SHP77 treated with DMSO at 0.1 percent for 48 hours (cell line): Measurements from ENCODE around the gene USP54.
A peak's percentile ranks its signal among the peaks of the same experiment; 100 is the strongest.
"Not testable (repeated sequence)": the region's sequence is repeated elsewhere in the genome, so short reads cannot be mapped to it uniquely, and the experiment has no call there.

Experiments
- DNase-seq: peaks from one replicate; lab custom pipeline; 2025; lab: John Stamatoyannopoulos, UW

The USP54 gene, protein sequence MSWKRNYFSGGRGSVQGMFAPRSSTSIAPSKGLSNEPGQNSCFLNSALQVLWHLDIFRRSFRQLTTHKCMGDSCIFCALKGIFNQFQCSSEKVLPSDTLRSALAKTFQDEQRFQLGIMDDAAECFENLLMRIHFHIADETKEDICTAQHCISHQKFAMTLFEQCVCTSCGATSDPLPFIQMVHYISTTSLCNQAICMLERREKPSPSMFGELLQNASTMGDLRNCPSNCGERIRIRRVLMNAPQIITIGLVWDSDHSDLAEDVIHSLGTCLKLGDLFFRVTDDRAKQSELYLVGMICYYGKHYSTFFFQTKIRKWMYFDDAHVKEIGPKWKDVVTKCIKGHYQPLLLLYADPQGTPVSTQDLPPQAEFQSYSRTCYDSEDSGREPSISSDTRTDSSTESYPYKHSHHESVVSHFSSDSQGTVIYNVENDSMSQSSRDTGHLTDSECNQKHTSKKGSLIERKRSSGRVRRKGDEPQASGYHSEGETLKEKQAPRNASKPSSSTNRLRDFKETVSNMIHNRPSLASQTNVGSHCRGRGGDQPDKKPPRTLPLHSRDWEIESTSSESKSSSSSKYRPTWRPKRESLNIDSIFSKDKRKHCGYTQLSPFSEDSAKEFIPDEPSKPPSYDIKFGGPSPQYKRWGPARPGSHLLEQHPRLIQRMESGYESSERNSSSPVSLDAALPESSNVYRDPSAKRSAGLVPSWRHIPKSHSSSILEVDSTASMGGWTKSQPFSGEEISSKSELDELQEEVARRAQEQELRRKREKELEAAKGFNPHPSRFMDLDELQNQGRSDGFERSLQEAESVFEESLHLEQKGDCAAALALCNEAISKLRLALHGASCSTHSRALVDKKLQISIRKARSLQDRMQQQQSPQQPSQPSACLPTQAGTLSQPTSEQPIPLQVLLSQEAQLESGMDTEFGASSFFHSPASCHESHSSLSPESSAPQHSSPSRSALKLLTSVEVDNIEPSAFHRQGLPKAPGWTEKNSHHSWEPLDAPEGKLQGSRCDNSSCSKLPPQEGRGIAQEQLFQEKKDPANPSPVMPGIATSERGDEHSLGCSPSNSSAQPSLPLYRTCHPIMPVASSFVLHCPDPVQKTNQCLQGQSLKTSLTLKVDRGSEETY (N-terminal part only)

DNA sequence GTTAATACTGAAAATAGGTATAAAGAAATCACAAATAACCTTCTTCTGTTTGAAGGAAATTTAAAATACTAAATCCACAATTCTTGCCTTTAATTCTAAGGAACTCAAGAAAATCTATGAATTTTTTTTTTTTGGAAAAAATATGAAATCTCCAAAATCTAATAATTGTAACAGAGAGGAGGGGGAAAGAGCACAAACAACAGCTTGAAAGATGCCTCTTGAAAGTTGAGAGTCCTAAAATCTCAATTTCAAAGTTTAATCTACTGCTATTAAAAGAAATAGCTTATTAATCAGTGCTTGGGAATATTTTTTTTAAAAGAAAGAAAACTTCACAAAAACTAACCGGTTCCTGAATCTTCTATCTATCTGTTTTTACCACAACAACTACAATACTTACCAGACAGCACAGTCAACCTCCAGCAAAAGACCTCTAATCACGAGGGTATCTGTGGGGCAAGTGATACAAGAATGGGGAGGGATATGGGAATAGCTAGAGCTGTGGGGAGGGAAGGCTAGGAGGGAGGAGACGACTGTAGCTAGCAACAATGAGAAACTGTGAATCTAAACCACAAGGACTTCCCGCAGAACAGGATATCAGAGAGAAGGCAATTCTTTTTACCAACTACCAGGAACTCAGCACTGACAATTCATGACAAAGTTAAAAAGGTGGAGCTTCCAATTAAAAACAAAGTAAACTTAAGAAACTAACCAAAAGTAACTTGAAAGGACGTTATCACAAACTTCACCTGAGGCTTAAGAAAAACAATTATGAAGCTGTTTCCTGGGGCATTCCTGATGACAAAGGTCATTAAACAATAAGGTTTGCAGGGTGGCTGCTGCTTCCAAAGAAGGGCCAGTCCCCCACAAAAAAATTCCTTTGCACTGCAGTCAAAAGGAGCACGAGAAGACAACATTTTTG lies at the start of gene USP54:
Gene USP54, minus strand, starts transcription at position 462 of the 919 bp plus-strand sequence. CDS start 15,684 bp downstream, outside the sequence.
- no peak for DNase-seq

DNA sequence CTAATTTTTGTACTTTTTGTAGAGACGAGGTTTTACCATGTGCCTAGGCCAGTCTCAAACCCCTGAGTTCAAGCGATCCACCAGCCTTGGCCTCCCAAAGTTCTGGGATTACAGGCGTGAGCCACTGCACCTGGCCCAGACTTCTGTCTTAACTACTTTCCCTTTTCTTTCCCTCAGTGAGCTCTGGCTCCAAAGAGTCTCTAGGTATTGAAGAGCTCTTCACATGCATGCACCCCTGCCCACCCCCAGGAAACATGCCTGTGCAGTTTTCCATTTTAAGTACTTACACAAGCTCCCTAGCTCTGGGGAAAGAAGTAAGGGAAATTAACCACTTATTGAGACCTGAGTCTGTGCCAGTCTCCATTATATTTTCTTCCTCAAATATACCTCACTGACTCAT lies 48.1 kb upstream of the USP54 start:
- DNase-seq: no peak

DNA sequence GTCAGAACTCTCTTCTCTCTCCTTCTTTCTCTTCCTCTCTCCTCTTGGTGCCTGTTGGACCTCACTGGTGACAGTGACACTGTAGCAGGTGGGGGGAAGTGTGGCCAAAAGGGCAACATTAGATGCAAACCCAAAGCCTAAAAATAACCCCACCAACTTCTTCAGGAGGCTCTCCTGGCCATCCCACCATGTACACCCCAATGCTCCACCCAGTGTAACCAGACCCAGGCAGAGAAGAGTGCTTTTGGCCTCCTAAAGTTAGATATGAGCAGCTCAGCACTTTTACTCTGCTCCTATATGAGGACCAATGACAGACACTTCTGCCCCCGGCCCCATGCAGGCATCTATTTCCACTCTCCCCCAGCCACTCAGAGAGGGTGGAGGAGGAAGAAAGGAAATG lies 44.6 kb upstream of the USP54 start:
- no peak for DNase-seq

DNA sequence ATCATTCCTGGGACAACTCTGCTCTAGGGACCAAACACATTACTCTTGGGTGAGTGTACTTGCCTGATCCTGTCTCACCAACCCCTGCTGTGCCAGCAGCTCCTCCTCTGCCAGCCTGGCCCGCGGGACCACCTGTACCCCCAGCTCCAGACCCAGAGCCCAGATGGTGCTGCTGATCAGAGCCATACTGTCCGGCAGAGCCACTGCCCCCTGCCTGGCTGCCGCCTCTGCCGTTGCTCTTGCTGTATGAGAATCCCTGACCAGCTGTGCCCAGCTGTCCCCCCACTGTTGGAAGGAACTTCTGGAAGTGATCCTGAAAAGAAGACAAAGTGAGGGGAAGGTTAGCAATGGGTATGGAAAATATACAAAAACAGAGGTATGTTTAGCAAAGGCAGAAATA lies 43.3 kb upstream of the USP54 start:
- DNase-seq: no peak

DNA sequence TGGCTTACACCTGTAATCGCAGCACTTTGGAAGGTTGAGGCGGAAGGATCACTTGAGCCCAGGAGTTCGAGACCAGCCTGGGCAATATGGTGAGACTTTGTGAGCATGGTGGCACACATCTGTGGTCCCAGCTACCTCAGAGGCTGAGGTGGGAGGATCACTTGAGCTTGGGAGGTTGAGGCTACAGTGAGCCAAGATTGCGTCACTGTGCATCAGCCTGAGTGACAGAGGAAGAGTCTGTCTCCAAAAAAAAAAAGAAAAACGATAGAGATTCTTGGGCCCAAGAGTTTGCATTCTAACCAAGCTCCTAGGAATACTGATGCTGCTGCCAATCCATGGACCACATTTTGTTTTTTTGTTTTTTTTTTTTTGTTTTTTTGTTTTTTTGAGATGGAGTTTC lies 38.0 kb upstream of the USP54 start:
- DNase-seq: no peak

DNA sequence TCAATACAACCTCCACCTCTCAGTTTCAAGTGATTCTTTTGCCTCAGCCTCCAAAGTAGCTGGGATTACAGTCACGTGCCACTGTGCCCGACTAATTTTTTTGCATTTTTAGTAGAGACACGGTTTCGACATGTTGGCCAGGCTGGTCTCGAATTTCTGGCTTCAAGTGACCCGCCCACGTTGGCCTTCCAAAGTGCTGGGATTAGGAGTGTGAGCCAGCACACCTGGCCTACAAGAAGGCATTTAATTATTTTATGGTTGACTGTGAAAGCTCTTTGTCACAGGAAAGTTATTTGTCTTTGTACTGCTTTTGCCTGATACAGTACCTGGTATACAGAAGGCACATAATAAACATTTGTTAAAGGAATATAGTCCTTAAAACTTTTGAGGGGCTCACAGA lies 37.3 kb upstream of the USP54 start:
- no peak for DNase-seq

DNA sequence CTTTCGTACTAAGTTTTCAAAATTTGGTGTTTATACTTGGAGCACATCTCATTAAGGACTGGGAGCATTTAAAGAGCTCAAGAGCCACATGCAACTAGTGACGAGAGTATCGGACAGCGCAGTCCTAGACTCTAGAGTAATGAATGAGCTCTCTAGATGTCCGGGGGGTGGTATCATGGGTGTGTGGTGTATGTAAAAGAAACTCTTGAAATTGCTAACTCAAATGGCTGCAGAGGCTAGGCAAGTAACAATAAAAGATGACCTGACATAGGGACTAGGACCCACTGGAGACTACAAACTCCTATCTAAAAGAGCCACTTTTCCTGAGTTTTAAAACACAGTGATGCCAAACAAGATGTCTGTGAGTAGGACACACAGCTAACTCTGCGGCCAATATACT lies 36.2 kb upstream of the USP54 start:
- no peak for DNase-seq

DNA sequence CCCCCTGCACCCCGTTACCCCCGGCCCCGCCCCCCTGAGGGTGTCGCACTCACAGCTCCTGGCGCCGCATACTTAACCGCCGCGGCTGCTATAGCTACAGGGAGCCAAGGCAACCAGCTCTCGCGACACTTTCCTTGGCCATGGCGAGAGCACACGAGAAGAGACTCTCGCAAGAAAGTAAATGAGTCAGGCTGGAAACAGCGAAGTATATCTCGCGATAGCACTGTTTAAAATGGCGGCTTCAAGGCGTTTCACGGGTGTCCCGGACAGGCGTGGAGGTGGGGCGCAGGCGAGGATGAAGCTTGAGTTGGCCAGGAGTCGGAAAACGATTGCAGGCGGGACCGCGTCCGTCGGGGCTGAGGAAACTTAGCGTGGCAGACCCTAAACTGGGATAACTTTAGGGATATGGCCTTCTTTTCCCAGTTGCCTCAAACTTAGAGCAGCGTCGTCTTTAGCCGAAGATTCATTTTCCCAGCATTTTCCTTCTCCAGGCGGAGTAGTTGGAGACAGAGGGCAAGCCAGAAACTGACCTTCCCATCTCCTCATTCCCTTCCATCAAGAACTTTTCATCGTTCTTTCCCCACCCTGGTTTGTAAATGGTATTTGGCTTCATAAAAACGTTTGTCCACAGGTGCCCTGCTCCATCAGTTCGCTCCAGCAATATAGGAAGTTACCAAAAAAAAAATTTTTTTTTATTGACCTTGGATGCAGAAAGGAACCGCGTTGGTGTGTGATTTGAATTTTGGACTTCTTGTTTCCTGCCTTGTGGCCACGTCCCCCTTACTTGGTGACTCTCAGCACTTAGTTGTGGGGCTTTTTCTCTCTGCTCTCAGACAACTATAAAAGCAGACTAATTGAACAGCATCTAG lies 35.0 kb upstream of the USP54 start:
- DNase-seq: peak; percentile 69

DNA sequence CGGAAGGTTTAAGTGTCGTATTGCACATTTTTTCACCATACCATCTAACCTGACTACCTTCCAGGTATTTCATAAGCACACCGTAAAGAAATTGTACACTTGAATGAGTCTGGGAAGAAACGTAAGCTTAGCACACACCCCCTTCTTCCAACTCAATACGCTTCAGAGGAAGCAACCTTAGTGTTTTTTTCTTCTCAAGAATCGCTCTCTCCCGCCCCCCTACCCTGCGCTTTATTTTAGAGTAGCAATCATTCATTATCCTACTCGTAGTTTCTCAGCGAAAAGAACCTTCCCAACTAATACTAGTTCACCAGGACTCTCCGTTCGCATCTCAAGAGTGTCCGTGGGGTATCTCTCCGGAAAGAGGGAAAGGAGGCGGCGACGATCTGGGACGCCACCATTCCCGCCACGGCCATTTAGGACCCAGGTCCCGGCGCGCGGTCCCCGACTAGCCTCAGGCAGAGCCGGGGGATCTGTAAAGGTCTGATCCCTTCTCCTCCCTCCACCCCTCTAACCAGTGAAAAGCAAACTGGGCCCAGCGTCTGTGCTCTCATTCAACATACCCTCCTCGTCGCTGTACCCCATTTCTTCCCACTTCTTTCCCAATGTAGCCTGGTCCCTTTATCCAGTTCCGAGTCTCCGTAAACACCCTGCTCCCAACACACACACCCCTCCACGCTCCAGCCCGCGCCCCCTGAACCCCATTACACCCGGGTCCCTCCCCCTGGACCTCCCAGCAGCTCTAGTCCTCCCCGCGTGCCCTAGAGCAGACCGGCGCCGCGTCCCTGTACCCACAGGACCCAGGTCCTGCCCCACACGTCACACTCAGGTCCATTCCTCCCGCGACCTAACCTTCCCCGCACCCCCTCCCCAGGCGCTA lies 34.1 kb upstream of the USP54 start:
- no peak for DNase-seq

DNA sequence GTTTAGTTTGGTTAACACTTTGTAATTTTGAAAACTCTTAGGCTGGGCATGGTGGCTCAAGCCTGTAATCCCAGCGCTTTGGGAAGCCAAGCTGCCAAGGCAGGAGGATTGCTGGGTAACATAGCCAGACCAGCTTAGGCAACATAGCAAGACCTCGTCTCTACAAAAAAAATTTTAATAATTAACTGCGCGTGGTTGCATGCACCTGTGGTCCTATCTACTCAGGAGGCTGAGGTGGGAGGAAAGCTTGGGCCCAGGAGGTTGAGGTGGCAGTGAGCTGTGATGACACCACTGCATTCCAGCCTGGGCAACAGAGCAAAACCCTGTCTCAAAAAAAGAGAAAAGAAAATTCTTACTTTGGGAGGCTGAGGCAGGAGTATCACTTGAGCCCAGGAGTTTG lies 31.9 kb upstream of the USP54 start:
- no peak for DNase-seq

DNA sequence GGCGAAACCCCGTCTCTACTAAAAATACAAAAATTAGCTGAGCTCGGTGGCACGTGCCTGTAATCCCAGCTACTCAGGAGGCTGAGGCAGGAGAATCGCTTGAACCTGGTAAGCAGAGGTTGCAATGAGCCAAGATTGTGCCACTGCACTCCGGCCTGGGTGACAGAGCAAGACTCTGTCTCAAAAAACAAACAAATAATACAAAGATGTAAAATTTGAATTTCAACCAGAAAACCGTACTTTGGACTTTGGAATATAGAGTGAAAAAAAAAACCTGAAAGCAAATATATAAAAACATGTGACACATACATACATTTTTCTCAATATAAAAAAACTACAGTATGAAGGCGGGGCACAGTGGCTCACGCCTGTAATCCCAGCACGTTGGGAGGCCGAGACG lies 29.8 kb upstream of the USP54 start:
- not testable (repeated sequence) for DNase-seq

DNA sequence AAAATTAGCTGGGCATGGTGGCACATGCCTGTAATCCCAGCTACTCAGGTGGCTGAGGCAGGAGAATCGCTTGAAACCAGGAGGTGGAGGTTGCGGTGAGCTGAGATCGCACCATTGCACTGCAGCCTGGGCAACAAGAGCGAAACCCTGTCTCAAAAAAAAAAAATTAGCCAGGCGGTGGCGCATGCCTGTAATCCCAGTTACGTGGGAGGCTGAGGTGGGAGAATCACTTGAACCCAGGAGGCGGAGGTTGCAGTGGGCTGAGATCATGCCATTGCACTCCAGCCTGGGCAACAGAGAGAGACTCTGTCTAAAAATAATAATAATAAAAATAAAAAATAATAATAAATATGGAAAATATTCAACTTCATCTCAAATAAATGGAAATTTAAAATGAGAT lies 26.0 kb upstream of the USP54 start:
- DNase-seq: not testable (repeated sequence)

DNA sequence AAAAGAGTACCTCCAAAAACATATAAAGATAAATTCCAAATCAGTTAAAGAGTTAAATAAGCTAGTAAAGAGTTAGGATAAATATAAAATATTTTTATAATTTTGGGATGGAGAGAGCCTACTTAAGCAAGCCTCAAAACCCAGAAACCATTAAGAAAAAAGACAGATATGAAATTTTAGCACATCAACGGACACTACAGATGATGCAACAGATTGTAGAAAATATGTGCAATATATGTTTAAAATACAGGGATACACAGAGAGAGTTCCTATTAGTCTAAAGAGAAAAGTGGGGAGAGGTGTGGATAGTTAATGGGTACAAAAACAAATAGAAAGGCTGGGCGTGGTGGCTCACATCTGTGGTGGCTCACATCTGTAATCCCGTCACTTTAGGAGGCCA lies 23.6 kb upstream of the USP54 start:
- no peak for DNase-seq

DNA sequence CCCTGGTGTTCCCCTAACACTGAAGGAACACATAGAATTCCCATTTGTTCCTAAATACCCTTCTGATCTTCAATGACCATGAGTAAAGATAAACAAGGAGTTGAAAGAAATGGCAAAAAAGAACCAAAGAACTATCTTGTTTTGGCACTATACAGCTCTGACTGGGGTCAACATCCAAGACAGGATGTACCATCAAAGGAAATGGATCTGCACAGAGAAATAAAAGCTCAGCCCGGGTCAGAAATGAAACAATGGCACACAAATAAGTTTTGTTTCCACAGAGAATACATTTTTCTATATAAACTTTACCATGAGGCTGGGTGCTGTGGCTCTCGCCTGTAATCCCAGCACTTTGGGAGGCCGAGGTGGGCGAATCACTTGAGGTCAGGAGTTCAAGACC lies 18.0 kb upstream of the USP54 start:
- no peak for DNase-seq

DNA sequence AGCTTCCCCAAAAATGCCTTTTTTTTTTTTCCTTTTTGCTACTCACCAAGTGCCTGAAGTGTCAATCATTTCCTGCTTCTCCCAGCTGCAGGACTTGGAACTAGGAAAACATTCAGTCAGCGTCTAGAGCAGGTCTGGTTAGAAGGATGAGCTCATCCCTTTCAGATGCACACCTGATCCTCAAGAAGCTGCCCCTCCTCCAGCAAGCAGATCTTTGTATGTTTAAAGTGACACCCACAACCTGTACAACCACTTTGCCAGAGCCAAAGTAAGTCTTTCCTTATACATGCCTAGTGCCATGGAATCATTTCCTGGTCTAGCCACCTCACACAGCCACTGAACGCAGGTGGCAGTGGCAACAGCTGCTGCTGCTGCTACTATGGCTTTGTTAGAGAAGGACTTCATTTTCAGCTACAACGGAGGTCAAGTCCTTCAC lies 10.4 kb upstream of the USP54 start:
- peak; percentile 6 for DNase-seq

DNA sequence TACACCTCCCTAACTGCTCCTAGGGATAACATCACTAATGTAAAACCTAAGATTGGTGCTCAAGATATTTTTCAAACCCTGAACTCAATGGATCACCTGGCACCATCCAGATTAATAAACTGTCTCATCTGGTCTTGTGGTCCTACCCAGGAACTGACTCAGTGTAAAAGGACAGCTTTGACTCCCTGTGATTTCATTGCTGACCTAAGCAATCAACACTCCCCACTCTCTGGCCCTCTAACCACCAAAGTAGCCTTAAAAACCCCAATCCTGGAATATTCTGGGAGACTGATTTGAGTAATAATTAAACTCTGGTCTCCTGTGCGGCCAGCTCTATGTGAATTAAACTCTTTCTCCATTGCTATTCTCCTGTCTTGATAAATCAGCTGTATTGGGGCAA lies 6.2 kb upstream of the USP54 start:
- no peak for DNase-seq

DNA sequence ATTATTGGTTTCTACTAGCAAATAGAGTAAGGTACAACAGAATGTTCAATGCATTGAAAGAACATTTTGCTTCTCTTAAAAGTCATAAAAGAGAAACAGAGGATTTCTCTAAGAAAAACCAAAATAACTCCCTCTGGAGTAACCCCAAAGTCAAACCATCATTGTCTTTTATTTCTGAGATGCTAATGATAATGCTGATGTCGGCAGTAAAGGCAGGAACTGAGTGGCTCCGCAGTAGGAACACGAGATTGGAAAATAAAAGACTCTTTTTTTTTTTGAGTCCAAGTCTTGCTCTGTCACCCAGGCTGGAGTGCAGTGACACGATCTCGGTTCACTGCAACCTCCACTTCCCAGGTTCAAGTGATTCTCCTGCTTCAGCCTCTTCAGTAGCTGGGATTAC lies 2.7 kb upstream of the USP54 start:
- DNase-seq: no peak

DNA sequence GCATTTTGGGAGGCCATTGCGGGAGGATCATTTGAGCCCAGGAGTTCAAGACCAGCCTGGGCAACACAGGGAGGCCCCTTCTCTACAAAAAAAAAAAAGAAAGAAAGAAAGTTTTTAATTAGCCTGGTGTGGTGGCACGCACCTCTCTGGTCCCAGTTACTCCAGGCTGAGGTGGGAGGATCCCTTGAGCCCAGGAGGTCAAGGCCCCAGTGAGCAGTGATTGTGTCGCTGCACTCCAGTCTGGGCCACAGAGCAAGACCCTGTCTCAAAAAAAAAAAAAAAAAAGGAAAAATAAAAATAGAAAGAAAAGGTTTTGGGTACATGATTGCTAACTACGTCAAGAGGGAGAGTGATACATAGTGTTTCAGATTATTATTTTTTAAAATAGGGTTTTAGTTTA lies 2.0 kb upstream of the USP54 start:
- no peak for DNase-seq

DNA sequence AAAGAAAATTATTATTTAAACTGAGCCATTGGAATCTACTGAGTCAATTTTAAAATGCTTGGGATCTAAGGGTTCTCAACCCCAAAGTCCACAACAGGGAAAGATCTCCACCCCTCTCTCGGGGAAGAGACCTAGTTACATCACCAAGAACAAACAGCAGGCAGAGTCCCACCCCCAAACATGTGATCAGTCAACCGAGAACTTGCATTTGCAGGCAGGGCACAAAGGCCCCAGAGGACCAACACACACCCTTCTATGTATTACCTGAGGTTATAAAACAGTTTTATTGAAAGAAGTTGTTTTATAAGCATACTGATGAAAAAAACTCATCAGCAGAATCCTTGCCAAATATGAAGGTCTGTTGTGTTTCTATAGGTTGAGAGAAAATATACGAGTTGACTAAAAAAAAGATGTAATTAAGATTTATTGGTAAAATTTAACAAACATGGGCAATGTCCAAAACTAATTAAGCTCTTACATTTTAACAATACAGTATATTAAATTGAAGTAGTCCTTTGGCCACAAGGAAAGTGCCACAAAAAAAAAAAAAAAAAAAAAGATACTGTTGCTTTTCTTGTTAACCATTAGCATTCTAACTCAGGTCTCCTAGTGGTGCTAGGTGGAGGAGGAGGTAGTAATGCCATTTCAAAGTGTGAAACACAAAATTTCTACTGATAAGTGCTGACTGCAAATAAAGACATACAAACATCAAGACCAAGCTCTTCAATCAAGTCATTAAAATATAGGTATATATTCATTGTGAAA lies 975 bp upstream of the USP54 start:
- no peak for DNase-seq
